ENCODE data around the gene SNX8.
"Not testable (repeated sequence)": the region's sequence is repeated elsewhere in the genome, so short reads cannot be mapped to it uniquely, and the experiment has no call there.

SNX8 gene

DNA sequence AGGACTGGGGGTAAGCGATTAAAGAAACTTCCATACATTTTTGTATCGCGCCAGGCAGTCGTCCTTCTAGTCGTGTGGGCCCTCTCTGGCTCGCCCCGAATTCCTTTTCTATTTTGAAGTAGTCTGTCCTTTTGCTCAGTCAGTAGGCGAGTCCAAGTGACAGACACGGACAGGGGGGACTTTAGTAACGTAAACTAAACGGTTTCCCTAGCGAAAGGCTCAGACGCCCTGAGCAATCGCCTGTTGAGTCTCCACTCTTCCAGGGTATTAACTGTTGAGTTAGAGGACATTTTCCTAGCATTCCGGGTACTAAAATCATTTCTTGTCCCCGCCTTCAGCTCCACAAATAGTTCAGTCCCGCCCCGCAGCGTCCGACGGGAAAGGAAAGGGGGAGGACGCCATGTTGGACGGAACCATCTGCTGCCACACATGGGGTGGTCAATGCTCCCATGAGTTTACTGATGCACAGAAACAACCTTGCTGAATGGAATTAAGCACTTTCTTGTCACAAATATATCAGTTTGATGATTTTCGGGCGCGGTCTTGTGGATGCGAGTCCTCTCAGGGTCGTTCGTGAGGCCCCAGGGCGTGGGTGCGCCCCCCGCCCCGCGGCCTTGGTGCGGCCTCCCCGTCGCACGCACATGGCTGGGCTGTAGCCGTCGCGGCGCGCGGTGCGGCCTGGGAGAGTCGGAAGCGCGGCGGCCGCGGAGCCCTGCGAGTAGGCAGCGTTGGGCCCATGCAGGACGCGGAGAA lies 40.1 kb upstream of the SNX8 start, which contains the start of gene EIF3B:
Gene EIF3B, plus strand, starts transcription at position 642 of the 753 bp plus-strand sequence. Its CDS starts 95 bp downstream, at position 737.
- Histone ChIP-seq H3K27ac (peak within 1 kb of the TSS; percentile 99), H3K4me3 (peak within 1 kb of the TSS; percentile 99), H4K20me1 (peaks cover 46% of the 10 kb centered on the region), H3K9me3 (no peaks in the 10 kb centered on the region), H3K4me1 (peaks cover 47% of the 10 kb centered on the region), H3K27me3 (no peaks in the 10 kb centered on the region), H3K4me2 (peak within 1 kb of the TSS; percentile 83), H3K36me3 (peaks cover 30% of the 10 kb centered on the region), H3K9ac (peak within 1 kb of the TSS; percentile 100)
- no peak for TF ChIP-seq Cebpa-rat (IDR thresholded peaks at IDR 0.05)

DNA sequence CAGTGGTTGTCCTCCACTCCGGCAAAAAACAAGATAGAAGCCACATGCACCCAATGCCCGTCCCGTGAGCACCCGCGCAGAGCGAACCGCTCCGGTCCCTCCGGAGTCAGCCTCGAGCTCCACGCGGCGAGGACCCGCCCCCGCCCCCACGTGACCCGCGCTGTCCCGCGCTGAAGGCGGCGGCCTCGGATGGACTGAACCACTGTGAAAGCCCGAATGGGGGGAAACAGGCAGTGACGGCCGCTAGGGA lies 39.6 kb upstream of the SNX8 start:
- Histone ChIP-seq H3K9me3 (no peaks in the 10 kb centered on the region), H3K27ac (peak overlapping the region; percentile 99), H3K4me2 (peak overlapping the region; percentile 83), H3K9ac (peak overlapping the region; percentile 100), H3K36me3 (peaks cover 25% of the 10 kb centered on the region), H4K20me1 (peaks cover 41% of the 10 kb centered on the region), H3K4me3 (peak overlapping the region; percentile 99), H3K4me1 (peaks cover 42% of the 10 kb centered on the region), H3K27me3 (no peaks in the 10 kb centered on the region)
- no peak for TF ChIP-seq Cebpa-rat (IDR thresholded peaks at IDR 0.05)

DNA sequence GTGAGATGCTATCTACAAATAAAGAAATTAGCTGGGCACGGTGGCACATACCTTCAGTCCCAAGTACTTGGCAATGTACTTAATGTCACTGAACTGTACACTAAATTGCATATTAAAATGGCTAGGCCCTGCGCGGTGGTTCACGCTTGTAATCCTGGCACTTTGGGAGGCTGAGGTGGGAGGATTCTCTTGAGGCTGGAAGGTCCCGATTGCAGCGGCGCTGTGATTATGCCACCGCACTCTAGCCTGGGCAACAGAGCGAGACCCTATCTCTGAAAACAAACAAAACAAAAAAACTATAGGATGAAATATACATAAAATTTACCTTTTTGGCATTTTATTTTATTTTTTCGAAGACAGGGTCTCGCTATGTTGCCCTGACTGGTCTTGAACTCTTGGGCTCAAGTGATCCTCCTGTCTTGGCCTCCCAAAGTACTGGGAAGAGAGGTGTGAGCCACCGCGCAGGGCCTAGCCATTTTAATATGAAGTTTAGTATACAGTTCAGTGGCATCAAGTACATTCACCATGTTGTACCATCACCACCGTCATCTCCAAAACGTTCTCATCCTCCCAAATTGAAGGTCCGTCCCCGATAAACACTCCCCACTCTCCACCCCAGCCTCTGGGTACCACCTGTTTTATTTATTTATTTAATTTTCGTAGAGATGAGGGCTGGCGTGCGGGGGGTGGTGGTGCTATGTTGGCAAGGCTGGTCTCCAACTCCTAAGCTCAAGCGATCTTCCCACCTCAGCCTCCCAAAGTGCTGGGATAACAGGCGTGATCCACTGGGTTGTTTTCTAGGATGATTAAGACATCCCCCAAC lies 39.1 kb upstream of the SNX8 start:
- Histone ChIP-seq H3K4me3 (peak overlapping the region; percentile 99), H3K27me3 (no peaks in the 10 kb centered on the region), H3K4me2 (peak overlapping the region; percentile 83), H3K27ac (peak overlapping the region; percentile 99), H3K4me1 (peaks cover 40% of the 10 kb centered on the region), H3K36me3 (peaks cover 19% of the 10 kb centered on the region), H4K20me1 (peaks cover 36% of the 10 kb centered on the region), H3K9me3 (no peaks in the 10 kb centered on the region), H3K9ac (peak overlapping the region; percentile 100)
- TF ChIP-seq Cebpa-rat (IDR thresholded peaks at IDR 0.05): no peak

GRCh38 chr7:2350861-2351260 lies 36.6 kb upstream of the SNX8 start:
- TF ChIP-seq Cebpa-rat (IDR thresholded peaks at IDR 0.05): no peak
- H3K4me3 ChIP-seq: no peak overlapping the region
- H3K36me3 ChIP-seq: no peaks in the 10 kb centered on the region
- no peaks in the 10 kb centered on the region for H3K27me3 ChIP-seq
- peaks cover 11% of the 10 kb centered on the region for H4K20me1 ChIP-seq
- no peaks in the 10 kb centered on the region for H3K9me3 ChIP-seq
- no peak overlapping the region for H3K27ac ChIP-seq
- H3K9ac ChIP-seq: no peak overlapping the region
- no peak overlapping the region for H3K4me2 ChIP-seq
- peaks cover 30% of the 10 kb centered on the region for H3K4me1 ChIP-seq

GRCh38 chr7:2350055-2350454 lies 35.8 kb upstream of the SNX8 start:
- H3K9ac ChIP-seq: no peak overlapping the region
- H3K27me3 ChIP-seq: no peaks in the 10 kb centered on the region
- H3K4me3 ChIP-seq: no peak overlapping the region
- H3K36me3 ChIP-seq: no peaks in the 10 kb centered on the region
- H3K9me3 ChIP-seq: no peaks in the 10 kb centered on the region
- H3K4me2 ChIP-seq: no peak overlapping the region
- H3K4me1 ChIP-seq: peaks cover 28% of the 10 kb centered on the region
- H3K27ac ChIP-seq: peak overlapping the region; percentile 18; the same call in 1 of the 2 replicates
- TF ChIP-seq Cebpa-rat (IDR thresholded peaks at IDR 0.05): no peak
- peaks cover 3% of the 10 kb centered on the region for H4K20me1 ChIP-seq

- not testable (repeated sequence) for H3K36me3 ChIP-seq, H4K20me1 ChIP-seq, H3K4me3 ChIP-seq, H3K27ac ChIP-seq, H3K27me3 ChIP-seq, H3K9ac ChIP-seq, H3K9me3 ChIP-seq
- Histone ChIP-seq H3K4me1 (peaks cover 15% of the 10 kb centered on the region), H3K4me2 (peak overlapping the region; percentile 39)
Observed at GRCh38 chr7:2347351-2348063, 33.3 kb upstream of the SNX8 start.

DNA sequence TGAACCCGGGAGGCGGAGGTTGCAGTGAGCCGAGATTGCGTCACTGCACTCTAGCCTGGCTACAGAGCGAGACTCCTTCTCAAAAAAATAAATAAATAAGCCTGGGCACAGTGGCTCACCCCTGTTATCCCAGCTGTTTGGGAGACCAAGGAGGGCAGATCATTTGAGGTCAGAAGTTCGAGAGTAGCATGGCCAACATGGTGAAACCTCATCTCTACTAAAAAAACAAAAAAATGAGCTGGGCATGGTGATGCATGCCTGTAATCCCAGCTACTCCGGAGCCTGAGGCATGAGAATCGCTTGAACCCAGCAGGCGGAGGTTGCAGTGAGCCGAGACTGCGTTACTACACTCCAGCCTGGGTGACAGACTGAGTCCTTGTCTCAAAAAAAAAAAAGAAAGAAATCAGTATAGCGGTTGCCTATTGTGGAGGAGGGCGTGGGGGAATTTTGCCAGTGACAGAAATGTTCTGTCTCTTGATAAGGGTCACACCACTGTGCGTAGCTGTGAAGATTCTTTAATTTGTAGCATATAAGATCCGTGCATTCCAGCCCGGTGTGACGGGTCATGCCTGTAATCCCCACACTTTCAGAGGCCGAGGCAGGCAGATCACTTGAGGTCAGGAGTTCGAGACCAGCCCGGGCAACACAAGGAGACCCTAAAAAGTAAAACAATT lies 22.5 kb upstream of the SNX8 start:
- 0 out of 2 replicates have a peak, but pooled peaks cover 8% of the 10 kb centered on the region for H3K36me3 ChIP-seq
- no peak overlapping the region for H3K27ac ChIP-seq
- 0 out of 2 replicates have a peak, but pooled peaks cover 5% of the 10 kb centered on the region for H3K9me3 ChIP-seq
- TF ChIP-seq Cebpa-rat (IDR thresholded peaks at IDR 0.05): no peak
- H3K4me2 ChIP-seq: no peak overlapping the region
- H3K27me3 ChIP-seq: no peaks in the 10 kb centered on the region
- H3K4me1 ChIP-seq: peaks cover 14% of the 10 kb centered on the region
- no peak overlapping the region for H3K4me3 ChIP-seq
- no peaks in the 10 kb centered on the region for H4K20me1 ChIP-seq
- H3K9ac ChIP-seq: no peak overlapping the region

- H3K36me3 ChIP-seq, H3K27ac ChIP-seq, H3K4me2 ChIP-seq, H3K4me3 ChIP-seq, H3K9me3 ChIP-seq, H3K9ac ChIP-seq, H4K20me1 ChIP-seq, H3K27me3 ChIP-seq: not testable (repeated sequence)
- H3K4me1 ChIP-seq: peaks cover 14% of the 10 kb centered on the region
Observed at GRCh38 chr7:2332606-2333231, 18.5 kb upstream of the SNX8 start.

DNA sequence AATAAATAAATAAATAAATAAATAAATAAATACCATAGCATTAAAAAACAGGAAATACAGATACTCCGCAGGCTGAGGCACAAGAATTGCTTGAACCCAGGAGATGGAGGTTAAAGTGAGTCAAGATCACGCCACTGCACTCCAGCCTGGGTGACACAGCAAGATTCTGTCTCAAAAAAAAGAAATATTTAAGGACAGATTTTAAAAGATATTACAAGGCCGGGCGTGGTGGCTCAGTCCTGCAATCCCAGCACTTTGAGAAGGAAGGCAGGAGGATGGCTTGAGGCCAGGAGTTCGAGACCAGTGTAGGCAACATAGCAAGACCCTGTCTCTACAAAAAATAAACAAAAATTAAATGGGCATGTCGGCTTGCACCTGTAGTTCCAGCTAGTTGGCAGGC lies 17.5 kb upstream of the SNX8 start:
- Histone ChIP-seq H3K9me3 (0 out of 2 replicates have a peak, but pooled peaks cover 5% of the 10 kb centered on the region), H4K20me1 (no peaks in the 10 kb centered on the region), H3K4me2 (no peak overlapping the region), H3K4me3 (no peak overlapping the region), H3K9ac (no peak overlapping the region), H3K4me1 (peaks cover 19% of the 10 kb centered on the region), H3K27ac (no peak overlapping the region), H3K27me3 (no peaks in the 10 kb centered on the region), H3K36me3 (0 out of 2 replicates have a peak, but pooled peaks cover 8% of the 10 kb centered on the region)
- no peak for TF ChIP-seq Cebpa-rat (IDR thresholded peaks at IDR 0.05)
